ENCODE data around the gene TCTA. TPM values are rescaled to one million over a fixed set of nuclear protein-coding genes. Genes with fewer than 3 reads are reported as not detected.

TCTA gene
- total RNA-seq, 1 donor from 2014 or later: 17.7 TPM

DNA sequence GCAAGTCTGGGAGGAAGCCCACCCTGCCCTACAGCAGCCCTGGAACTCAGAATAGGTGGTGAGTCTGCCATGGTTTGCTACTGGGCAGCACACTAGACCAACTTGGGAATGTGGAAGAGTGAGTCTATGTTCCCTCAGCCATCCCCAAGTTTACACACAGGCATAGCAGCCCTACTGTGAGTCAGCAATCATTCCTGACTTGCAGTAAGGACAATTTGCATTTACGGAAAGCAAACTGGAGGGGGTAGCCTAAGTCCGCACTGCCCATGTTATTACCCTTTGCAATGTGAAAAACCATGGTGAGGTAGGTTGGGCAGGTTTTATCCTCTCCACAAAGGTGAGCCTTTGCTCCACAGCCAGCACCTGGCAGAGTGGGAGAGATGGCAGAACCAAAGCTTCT is 4.6 kb downstream of the TCTA start:
- peaks cover 50% of the 10 kb centered on the region for H3K36me3 ChIP-seq
- TF ChIP-seq CTCF (IDR thresholded peaks at IDR 0.05; ENCODE audit: borderline replicate concordance): no peak
- H3K27me3 ChIP-seq (ENCODE audit: low read depth): no peaks in the 10 kb centered on the region
- H3K4me1 ChIP-seq: peaks cover 79% of the 10 kb centered on the region
- H3K27ac ChIP-seq (replicated peaks): peak overlapping the region; percentile 60
- no peak overlapping the region for H3K4me3 ChIP-seq
- intact Hi-C loops (cut with micrococcal nuclease): no loop called here
- DNase-seq: no peak
- H3K9me3 ChIP-seq (replicated peaks): no peaks in the 10 kb centered on the region

DNA sequence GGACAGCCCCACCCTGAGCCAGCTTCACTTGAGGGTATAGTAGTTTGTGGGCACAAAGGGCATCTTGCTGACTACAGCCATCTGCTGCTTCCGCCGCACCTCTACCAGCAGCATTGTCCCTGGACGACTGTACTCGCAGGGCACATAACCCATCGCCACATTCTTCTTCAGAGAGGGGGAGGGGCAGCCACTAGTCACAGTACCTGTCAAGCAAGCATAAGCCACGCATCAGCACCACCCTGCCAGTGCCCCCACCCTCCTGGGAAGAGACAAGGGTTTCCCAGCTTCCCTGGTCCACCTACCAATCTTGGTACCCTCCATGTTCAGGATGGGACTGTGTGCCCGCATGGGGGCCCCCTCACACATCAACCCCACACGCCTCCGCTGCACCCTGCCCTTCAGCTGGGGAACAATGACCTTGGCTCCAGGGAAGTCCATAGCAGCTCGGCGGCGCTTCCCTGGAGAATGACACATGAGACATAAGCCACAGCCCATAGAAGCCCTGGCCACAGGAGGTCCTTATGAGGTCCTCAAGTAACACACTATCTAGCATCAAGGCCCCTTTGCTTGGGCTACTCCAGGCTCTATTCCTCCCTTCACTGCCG is 5.4 kb downstream of the TCTA start:
- peak overlapping the region; percentile 60 for H3K27ac ChIP-seq (replicated peaks)
- intact Hi-C loops (cut with micrococcal nuclease): no loop called here

DNA sequence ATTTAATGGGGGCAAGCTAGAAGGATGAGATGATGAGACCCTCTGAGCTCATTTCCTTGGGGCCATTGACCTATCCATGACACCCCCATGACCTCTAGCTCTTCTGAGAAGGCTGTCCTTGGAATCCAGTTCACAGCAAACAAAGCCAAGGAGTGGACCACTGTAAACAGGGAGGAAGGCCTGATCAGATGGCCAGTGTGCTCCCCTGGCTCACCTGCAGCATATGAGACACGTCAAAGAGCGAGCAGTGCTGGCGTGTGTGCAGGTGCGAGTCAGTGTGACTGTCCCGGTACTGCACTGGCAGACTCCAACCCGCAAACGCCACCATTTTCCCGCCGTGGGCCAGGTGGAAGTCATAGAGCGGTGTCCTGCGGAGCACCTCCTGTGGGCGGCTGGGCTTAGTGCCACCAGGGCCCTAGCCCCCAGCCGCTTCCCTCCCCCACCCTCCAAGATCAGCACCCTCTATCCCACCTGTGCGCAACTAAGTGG is 9.7 kb downstream of the TCTA start:
- peak overlapping the region; percentile 73 for H3K27ac ChIP-seq (replicated peaks)
- no peaks in the 10 kb centered on the region for H3K27me3 ChIP-seq (ENCODE audit: low read depth)
- DNase-seq: no peak
- peaks cover 42% of the 10 kb centered on the region for H3K4me1 ChIP-seq
- H3K36me3 ChIP-seq: peaks cover 35% of the 10 kb centered on the region
- intact Hi-C loops (cut with micrococcal nuclease): no loop called here
- no peak for TF ChIP-seq CTCF (IDR thresholded peaks at IDR 0.05; ENCODE audit: borderline replicate concordance)
- H3K9me3 ChIP-seq (replicated peaks): no peaks in the 10 kb centered on the region
- peak overlapping the region; percentile 68 for H3K4me3 ChIP-seq

More for the DNA sequence above, 5.4 kb downstream of the TCTA start:
- no peaks in the 10 kb centered on the region for H3K9me3 ChIP-seq (replicated peaks)
- TF ChIP-seq CTCF (IDR thresholded peaks at IDR 0.05; ENCODE audit: borderline replicate concordance): no peak
- H3K36me3 ChIP-seq: peaks cover 50% of the 10 kb centered on the region
- peaks cover 78% of the 10 kb centered on the region for H3K4me1 ChIP-seq
- H3K27me3 ChIP-seq (ENCODE audit: low read depth): no peaks in the 10 kb centered on the region
- no peak for DNase-seq
- H3K4me3 ChIP-seq: no peak overlapping the region

GRCh38 chr3:49422379-49423248 is 10.4 kb downstream of the TCTA start, which contains the start of gene AMT:
AMT (minus strand) TSS chr3:49422473; CDS start chr3:49422450, 23 bp downstream.
- peak within 1 kb of the TSS; percentile 68 for H3K4me3 ChIP-seq
- H3K27me3 ChIP-seq (ENCODE audit: low read depth): no peaks in the 10 kb centered on the region
- H3K9me3 ChIP-seq (replicated peaks): no peaks in the 10 kb centered on the region
- peaks cover 35% of the 10 kb centered on the region for H3K4me1 ChIP-seq
- peak; percentile 65 for DNase-seq
- peak within 1 kb of the TSS; percentile 73 for H3K27ac ChIP-seq (replicated peaks)
- no peak for TF ChIP-seq CTCF (IDR thresholded peaks at IDR 0.05; ENCODE audit: borderline replicate concordance)
- intact Hi-C loops (cut with micrococcal nuclease): no loop called here
- peaks cover 29% of the 10 kb centered on the region for H3K36me3 ChIP-seq

- no peak for TF ChIP-seq CTCF (IDR thresholded peaks at IDR 0.05; ENCODE audit: borderline replicate concordance)
- Histone ChIP-seq H3K4me3 (no peak overlapping the region), H3K27me3 (ENCODE audit: low read depth) (no peaks in the 10 kb centered on the region), H3K36me3 (peaks cover 21% of the 10 kb centered on the region), H3K4me1 (peaks cover 32% of the 10 kb centered on the region), H3K27ac (replicated peaks) (no peak overlapping the region), H3K9me3 (replicated peaks) (no peaks in the 10 kb centered on the region)
- DNase-seq: no peak
- intact Hi-C loops (cut with micrococcal nuclease): no loop called here
Observed at GRCh38 chr3:49424816-49425215, 12.6 kb downstream of the TCTA start.
